IPS-11a (cell line): ENCODE measurements around the gene SLFN14.
"Not testable (repeated sequence)": the region's sequence is repeated elsewhere in the genome, so short reads cannot be mapped to it uniquely, and the experiment has no call there.

Experiments
- H3K4me3 ChIP-seq: one replicate; pipeline ENCODE4 v1.5.1; 2013; ENCODE audit warnings: low read depth, low read length, control low read depth

Gene SLFN14

DNA sequence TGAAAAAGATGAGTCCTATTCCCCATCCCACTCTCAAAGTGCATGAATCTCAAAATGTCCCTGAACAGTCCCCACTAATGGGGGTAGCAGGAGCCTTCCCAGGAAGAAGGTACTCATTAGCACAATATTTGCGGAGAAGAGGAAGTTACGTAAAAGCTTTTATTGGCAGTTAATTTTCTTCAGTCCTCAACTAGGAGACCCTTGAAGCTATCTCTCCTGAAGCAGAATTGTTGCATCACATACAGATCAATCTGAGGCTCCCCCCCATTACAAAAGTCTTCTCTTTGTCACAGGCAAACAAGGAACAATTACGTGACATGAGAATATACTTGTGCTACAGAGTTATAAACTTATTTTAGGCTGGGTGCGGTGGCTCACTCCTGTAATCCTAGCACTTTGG is 37.3 kb downstream of the SLFN14 start:
- H3K4me3 ChIP-seq: no peak overlapping the region

DNA sequence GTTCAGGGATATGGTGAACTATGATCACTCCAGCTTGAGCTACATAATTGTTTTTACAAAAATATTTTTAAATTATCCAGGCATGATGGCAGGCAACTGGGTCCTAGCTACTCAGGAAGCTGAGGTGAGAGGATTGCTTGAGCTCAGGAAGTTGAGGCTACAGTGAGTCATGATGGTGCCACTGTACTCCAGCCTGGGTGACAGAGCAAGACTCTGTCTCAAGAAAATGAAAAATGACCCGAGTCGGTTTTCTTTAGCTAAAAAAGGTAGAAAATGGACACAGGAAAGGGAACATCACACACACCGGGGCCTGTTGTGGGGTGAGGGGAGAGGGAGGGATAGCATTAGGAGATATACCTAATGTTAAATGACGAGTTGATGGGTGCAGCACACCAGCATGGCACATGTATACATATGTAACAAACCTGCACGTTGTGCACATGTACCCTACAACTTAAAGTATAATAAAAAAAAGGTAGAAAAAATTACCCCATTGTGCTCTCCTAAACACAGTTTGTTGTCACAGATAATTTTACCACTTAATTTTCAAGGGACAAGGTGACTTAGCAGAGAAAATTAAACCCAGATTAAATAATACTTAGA is 38.9 kb downstream of the SLFN14 start:
- H3K4me3 ChIP-seq: not testable (repeated sequence)

DNA sequence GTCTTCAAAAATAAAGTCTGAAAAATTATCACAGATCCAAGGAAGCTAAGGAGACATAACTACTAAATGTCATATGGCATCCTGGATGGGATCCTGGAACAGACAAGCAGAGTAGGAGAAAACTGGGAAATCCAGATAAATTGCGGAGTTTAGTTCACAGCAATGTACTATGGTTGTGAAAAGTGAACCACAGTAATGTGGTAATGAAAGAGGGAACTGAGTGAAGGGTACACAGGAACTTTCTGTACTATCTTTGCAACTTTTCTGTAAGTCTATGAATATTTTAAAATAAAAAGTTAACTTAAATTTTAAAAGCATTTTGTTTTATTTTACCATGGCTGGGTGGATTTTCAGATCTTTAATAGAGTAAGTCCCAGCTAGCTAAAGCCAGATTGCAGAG is 39.5 kb downstream of the SLFN14 start:
- no peak overlapping the region for H3K4me3 ChIP-seq

DNA sequence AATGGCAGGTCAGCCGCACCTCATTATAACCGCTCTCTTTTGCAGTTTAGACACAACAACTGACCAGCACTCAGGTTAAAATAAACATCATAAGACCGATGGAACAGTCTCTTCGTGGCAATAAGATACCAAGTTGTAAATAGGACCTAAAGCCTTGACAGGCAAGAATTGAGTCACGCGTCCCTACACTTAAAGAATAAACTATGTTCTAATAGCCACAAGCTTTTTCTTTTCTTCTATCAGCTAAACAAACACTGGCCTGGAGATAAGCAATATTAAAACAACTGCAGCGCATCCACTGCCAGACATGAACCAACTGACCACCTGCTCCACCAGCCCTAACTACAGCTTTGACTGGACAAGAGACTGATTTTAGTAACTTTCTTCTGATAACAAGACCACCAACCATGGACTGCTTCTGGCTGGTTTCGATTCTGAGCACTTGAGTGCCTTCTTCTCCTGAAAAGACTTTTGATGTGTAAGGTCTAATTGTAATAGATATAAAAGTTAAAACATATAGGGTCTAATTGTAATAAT is 40.6 kb downstream of the SLFN14 start:
- no peak overlapping the region for H3K4me3 ChIP-seq

DNA sequence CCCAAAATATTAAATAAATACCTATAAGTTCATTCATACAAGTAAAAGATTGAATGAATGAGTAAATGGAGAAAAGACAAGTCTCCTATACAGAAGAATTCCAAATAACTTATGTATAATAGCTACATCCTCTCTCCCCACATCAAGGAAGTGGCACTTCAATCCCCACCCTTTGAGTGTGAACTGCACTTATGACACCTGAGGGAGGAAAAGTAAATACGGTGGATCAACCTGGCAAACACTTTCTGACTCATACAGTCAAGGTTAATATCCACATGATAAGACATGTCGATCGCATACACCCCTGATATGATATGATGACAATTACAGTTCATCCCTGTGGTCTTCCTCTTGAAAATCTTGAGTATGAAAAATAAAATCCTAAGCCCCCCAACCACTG is 41.2 kb downstream of the SLFN14 start:
- no peak overlapping the region for H3K4me3 ChIP-seq

DNA sequence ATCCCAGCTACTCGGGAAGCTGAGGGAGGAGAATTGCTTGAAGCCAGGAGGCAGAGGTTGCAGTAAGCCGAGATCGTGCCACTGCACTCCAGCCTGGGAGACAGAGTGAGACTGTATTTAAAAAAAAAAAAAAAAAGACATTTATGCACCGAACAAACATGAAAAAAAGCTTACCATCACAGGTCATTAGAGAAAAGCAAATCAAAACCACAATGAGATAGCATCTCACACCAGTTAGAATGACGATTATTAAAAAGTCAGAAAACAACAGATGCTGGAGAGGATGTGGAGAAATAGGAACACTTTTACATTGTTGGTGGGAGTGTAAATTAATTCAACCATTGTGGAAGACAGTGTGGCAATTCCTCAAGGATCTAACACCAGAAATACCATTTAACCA is 42.2 kb downstream of the SLFN14 start:
- H3K4me3 ChIP-seq: not testable (repeated sequence)

DNA sequence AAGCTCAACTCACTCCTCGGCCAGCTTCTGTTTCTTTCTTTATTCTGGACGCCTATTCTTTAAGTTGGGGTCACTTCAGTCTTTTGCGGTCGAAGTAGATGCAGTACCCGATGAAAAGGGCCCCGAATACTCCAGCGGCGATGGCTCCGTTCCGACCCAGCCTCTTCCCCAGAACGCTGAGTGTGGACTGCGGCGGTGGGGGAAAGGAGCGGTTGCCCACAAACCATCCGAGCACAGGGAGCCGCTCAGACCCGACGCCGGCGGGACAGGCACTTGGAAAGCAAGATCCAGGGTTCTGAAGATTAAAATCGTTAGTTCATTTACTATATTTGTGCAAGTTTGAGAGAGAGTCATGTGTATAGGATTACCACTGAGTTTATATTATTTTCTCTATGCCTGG is 45.6 kb downstream of the SLFN14 start:
- no peak overlapping the region for H3K4me3 ChIP-seq

DNA sequence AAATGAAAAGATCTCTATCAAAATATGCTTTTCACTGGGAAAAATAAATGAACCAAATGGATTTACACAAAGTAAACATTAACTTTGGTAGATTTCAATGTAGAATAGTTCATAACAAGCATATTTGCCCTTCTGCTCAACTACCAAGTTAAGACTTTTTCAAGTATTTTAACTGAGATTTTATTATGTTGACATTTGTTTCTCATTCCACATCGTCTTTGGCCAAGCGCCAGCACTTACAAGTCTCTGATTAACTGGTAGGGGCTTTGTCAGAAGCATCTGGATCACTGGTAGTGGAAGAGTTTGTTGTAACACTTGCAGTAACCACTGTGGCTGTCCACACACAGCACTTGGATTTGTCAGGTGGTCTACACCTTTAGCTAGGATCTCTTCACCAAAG is 46.1 kb downstream of the SLFN14 start:
- no peak overlapping the region for H3K4me3 ChIP-seq
